ENCODE measurements around the gene FCHSD2. TPM values are rescaled to one million over a fixed set of nuclear protein-coding genes. Genes with fewer than 3 reads are reported as not detected.

The FCHSD2 gene
- total RNA-seq, 1 donor, result 34.0 TPM

- TF ChIP-seq CTCF (IDR thresholded peaks at IDR 0.05; ENCODE audit: extremely low read depth, low read depth, low read length), result no peak
- DNase-seq (ENCODE audit: insufficient read length, low spot score, missing footprints), result no peak
These were observed 234.0 kb downstream of the FCHSD2 start for GRCh38 chr11:72908032-72908676.

DNA sequence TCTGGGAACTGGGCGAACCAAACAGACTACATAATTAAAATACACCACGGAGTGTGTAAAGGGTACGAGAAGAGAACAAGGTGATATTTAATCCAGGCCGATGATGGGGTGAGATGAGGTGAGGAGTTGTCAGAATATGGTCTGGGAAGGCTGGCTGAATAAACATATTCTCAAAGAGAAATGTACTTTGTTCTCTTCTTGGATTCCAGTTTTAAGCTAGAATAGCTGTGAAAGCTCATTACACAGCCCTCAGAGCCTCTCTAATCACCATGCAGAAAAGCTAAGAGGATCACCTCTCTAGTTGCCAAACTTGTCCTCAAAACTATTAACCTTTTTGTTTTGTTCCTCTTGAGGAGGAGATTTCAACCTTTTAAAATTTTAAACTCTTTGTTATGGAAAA is 238.1 kb downstream of the FCHSD2 start:
- H3K4me3 ChIP-seq (ENCODE audit: insufficient read depth, low read length), result no peak overlapping the region
- no peaks in the 10 kb centered on the region for H3K4me1 ChIP-seq (ENCODE audit: insufficient read depth, low read length)
- no peak overlapping the region for H3K27ac ChIP-seq (ENCODE audit: low read depth, low read length)
- no peaks in the 10 kb centered on the region for H3K9me3 ChIP-seq (ENCODE audit: low read depth, low read length)
- peaks cover 3% of the 10 kb centered on the region for H3K36me3 ChIP-seq (ENCODE audit: insufficient read depth, low read length)
- H3K27me3 ChIP-seq (ENCODE audit: insufficient read depth, low read length), result no peaks in the 10 kb centered on the region
- H3K4me2 ChIP-seq (ENCODE audit: insufficient read depth, low read length), result no peak overlapping the region
- H3K79me2 ChIP-seq (ENCODE audit: insufficient read depth, low read length), result no peaks in the 10 kb centered on the region
- no peak overlapping the region for H2AFZ ChIP-seq (ENCODE audit: low read length)
- no peaks in the 10 kb centered on the region for H4K20me1 ChIP-seq (ENCODE audit: insufficient read depth, low read length)
- no peak for DNase-seq (ENCODE audit: insufficient read length, low spot score, missing footprints)
- no peak for TF ChIP-seq CTCF (IDR thresholded peaks at IDR 0.05; ENCODE audit: extremely low read depth, low read depth, low read length)

More at GRCh38 chr11:72908032-72908676, 234.0 kb downstream of the FCHSD2 start:
- no peak overlapping the region for H3K4me3 ChIP-seq (ENCODE audit: insufficient read depth, low read length)
- no peak overlapping the region for H3K27ac ChIP-seq (ENCODE audit: low read depth, low read length)
- no peaks in the 10 kb centered on the region for H3K4me1 ChIP-seq (ENCODE audit: insufficient read depth, low read length)
- no peak overlapping the region for H2AFZ ChIP-seq (ENCODE audit: low read length)
- H3K36me3 ChIP-seq (ENCODE audit: insufficient read depth, low read length), result peaks cover 9% of the 10 kb centered on the region
- no peaks in the 10 kb centered on the region for H4K20me1 ChIP-seq (ENCODE audit: insufficient read depth, low read length)
- H3K4me2 ChIP-seq (ENCODE audit: insufficient read depth, low read length), result no peak overlapping the region
- H3K27me3 ChIP-seq (ENCODE audit: insufficient read depth, low read length), result no peaks in the 10 kb centered on the region
- H3K9me3 ChIP-seq (ENCODE audit: low read depth, low read length), result peaks cover 4% of the 10 kb centered on the region
- no peaks in the 10 kb centered on the region for H3K79me2 ChIP-seq (ENCODE audit: insufficient read depth, low read length)

GRCh38 chr11:72901374-72901773 is 240.7 kb downstream of the FCHSD2 start:
- TF ChIP-seq CTCF (IDR thresholded peaks at IDR 0.05; ENCODE audit: extremely low read depth, low read depth, low read length), result no peak

DNA sequence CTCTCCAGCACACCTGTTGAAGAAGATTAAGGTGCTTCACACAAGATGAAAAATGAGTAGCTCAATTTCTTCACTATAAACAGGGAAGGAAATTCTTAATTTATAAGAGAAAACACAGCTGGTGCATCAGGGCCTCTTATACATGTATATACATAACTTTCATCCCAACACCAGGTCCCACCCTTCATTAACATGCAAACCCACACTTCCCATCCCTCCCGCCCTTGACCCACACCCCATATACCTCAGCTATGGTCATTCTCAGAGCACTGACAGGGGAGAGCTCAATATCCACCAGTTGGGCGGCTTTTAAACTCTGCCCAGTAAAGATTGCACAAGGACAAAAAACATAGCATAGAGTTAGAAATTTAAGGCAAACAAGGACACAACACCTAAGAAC is 242.1 kb downstream of the FCHSD2 start:
- no peaks in the 10 kb centered on the region for H3K79me2 ChIP-seq (ENCODE audit: insufficient read depth, low read length)
- H3K27ac ChIP-seq (ENCODE audit: low read depth, low read length), result no peak overlapping the region
- H3K4me2 ChIP-seq (ENCODE audit: insufficient read depth, low read length), result no peak overlapping the region
- TF ChIP-seq CTCF (IDR thresholded peaks at IDR 0.05; ENCODE audit: extremely low read depth, low read depth, low read length), result no peak
- no peak overlapping the region for H2AFZ ChIP-seq (ENCODE audit: low read length)
- no peaks in the 10 kb centered on the region for H4K20me1 ChIP-seq (ENCODE audit: insufficient read depth, low read length)
- no peaks in the 10 kb centered on the region for H3K4me1 ChIP-seq (ENCODE audit: insufficient read depth, low read length)
- H3K27me3 ChIP-seq (ENCODE audit: insufficient read depth, low read length), result no peaks in the 10 kb centered on the region
- H3K9me3 ChIP-seq (ENCODE audit: low read depth, low read length), result no peaks in the 10 kb centered on the region
- H3K36me3 ChIP-seq (ENCODE audit: insufficient read depth, low read length), result peaks cover 5% of the 10 kb centered on the region
- H3K4me3 ChIP-seq (ENCODE audit: insufficient read depth, low read length), result no peak overlapping the region
- no peak for DNase-seq (ENCODE audit: insufficient read length, low spot score, missing footprints)

More at GRCh38 chr11:72901374-72901773, 240.7 kb downstream of the FCHSD2 start:
- Histone ChIP-seq H3K36me3 (ENCODE audit: insufficient read depth, low read length) (peaks cover 3% of the 10 kb centered on the region), H3K9me3 (ENCODE audit: low read depth, low read length) (no peaks in the 10 kb centered on the region), H3K4me3 (ENCODE audit: insufficient read depth, low read length) (no peak overlapping the region), H4K20me1 (ENCODE audit: insufficient read depth, low read length) (no peaks in the 10 kb centered on the region), H3K27me3 (ENCODE audit: insufficient read depth, low read length) (no peaks in the 10 kb centered on the region), H3K79me2 (ENCODE audit: insufficient read depth, low read length) (no peaks in the 10 kb centered on the region), H3K27ac (ENCODE audit: low read depth, low read length) (no peak overlapping the region), H3K4me1 (ENCODE audit: insufficient read depth, low read length) (no peaks in the 10 kb centered on the region), H3K4me2 (ENCODE audit: insufficient read depth, low read length) (no peak overlapping the region), H2AFZ (ENCODE audit: low read length) (no peak overlapping the region)
- DNase-seq (ENCODE audit: insufficient read length, low spot score, missing footprints), result no peak
